Endothelial cell of umbilical vein (primary cell): ENCODE data around the gene OR52E5. TPM values are rescaled to one million over a fixed set of nuclear protein-coding genes. Genes with fewer than 3 reads are reported as not detected.

Source experiments
- BruUV-seq: library from RNA; stranded (reverse); fragments of 400-500 nt; replicated peaks from 2 replicates; lab custom pipeline; 2021; lab: Mats Ljungman, UMichigan
- CTCF ChIA-PET: fragments of 300-600, 350-600 bp; sonication (Branson Sonifier 250); formaldehyde crosslinking; loops from one replicate; lab custom pipeline; 2021; ENCODE audit warnings: antibody characterized with exemption, inconsistent platforms; lab: Charles Lee
- POLR2A ChIA-PET: fragments of 300-600, 350-600 bp; sonication (Branson Sonifier 250); formaldehyde crosslinking; loops from one replicate; lab custom pipeline; 2021; ENCODE audit warnings: antibody characterized with exemption, inconsistent platforms; lab: Charles Lee
- DNase-seq: peaks from one replicate; pipeline ENCODE4 v3.0.0-alpha.2; 2011; ENCODE audit warnings: low read depth, low spot score
- FAIRE-seq: peaks from 2 replicates; lab custom pipeline; 2011; peaks lifted over from hg19 to GRCh38; lab: Jason Lieb, UNC
- H2AFZ ChIP-seq: 2 replicates; pipeline ENCODE4 v1.6.0; 2012; ENCODE audit warnings: low read depth, low read length, control low read depth, inconsistent platforms
- H3K27ac ChIP-seq: 2 replicates; pipeline ENCODE4 v1.5.1; 2011; ENCODE audit warnings: low read depth, mild to moderate bottlenecking, control low read depth, low read length, moderate library complexity; ENCODE audit not compliant: insufficient read depth
- H3K27me3 ChIP-seq, 2 experiments: 2 replicates each; pipeline versions ENCODE4 v1.6.0 to v1.6.1; 2011; ENCODE audit warnings: low read length in 2 of 2, mixed read lengths in 1 of 2; ENCODE audit not compliant: control insufficient read depth in 2 of 2, insufficient read depth in 2 of 2
- H3K36me3 ChIP-seq, 2 experiments: 2 replicates in 1 of 2; 3 replicates in 1 of 2; pipeline ENCODE4 v1.5.1; 2011; ENCODE audit warnings: low read length in 2 of 2, mild to moderate bottlenecking in 1 of 2, moderate library complexity in 1 of 2; ENCODE audit not compliant: control insufficient read depth in 2 of 2, insufficient read depth in 2 of 2; ENCODE audit errors: extremely low read depth in 1 of 2
- H3K4me1 ChIP-seq: 3 replicates; pipeline ENCODE4 v1.5.1; 2011; ENCODE audit warnings: mild to moderate bottlenecking, low read length; ENCODE audit not compliant: control insufficient read depth, insufficient read depth; ENCODE audit errors: extremely low read depth
- H3K4me2 ChIP-seq: 2 replicates; pipeline ENCODE4 v1.6.1; 2011; ENCODE audit warnings: low read length, control low read depth, mixed read lengths; ENCODE audit not compliant: insufficient read depth
- H3K4me3 ChIP-seq, 3 experiments: fragments of 200-600 bp in 1 of 3; sonication (generic), shearing (Covaris generic) in 1 of 3; replicated peaks in 1 of 3; 2 replicates each; pipeline ENCODE4 v1.5.1; 2011 to 2016; ENCODE audit warnings: control low read depth in 3 of 3, low read length in 3 of 3, mild to moderate bottlenecking in 2 of 3, inconsistent platforms in 1 of 3, low read depth in 1 of 3, moderate library complexity in 1 of 3; ENCODE audit not compliant: insufficient read depth in 1 of 3
- H3K79me2 ChIP-seq: 2 replicates; pipeline ENCODE4 v1.6.0; 2012; ENCODE audit warnings: low read length, inconsistent platforms; ENCODE audit not compliant: control insufficient read depth, insufficient read depth
- H3K9ac ChIP-seq: replicated peaks from 2 replicates; pipeline ENCODE3; 2011; ENCODE audit warnings: low read length, control low read depth; ENCODE audit not compliant: insufficient read depth; ENCODE audit errors: extremely low read depth
- H3K9me1 ChIP-seq: replicated peaks from 3 replicates; pipeline ENCODE4 v1.6.0; 2011; ENCODE audit warnings: mild to moderate bottlenecking, low read length; ENCODE audit not compliant: control insufficient read depth, insufficient read depth; ENCODE audit errors: extremely low read depth
- H3K9me3 ChIP-seq: replicated peaks from 2 replicates; pipeline ENCODE4 v1.5.1; 2012; ENCODE audit warnings: low read length, inconsistent platforms; ENCODE audit not compliant: control insufficient read depth, insufficient read depth
- H4K20me1 ChIP-seq: replicated peaks from 2 replicates; pipeline ENCODE3; 2011; ENCODE audit warnings: mild to moderate bottlenecking, low read length; ENCODE audit not compliant: control insufficient read depth, insufficient read depth; ENCODE audit errors: extremely low read depth
- CTCF ChIP-seq, 2 donors: IDR thresholded peaks; 1 replicate in 1 of 2; 2 replicates in 1 of 2; pipeline ENCODE4 v1.5.1; 2011; ENCODE audit warnings: low read length in 2 of 2, mild to moderate bottlenecking in 2 of 2, moderate library complexity in 2 of 2, control low read depth in 1 of 2, inconsistent platforms in 1 of 2, low read depth in 1 of 2; ENCODE audit not compliant: insufficient read depth in 1 of 2; ENCODE audit errors: extremely low read depth in 1 of 2
- EZH2 ChIP-seq: IDR thresholded peaks from 2 replicates; pipeline ENCODE4 v1.6.1; 2012; ENCODE audit warnings: borderline replicate concordance, low read depth, mild to moderate bottlenecking, moderate library complexity, low read length, inconsistent platforms; ENCODE audit not compliant: severe bottlenecking
- FOS ChIP-seq: IDR thresholded peaks from 2 replicates; pipeline ENCODE4 v1.6.1; 2011; ENCODE audit warnings: mild to moderate bottlenecking, low read length, moderate library complexity, borderline replicate concordance; ENCODE audit not compliant: insufficient read depth
- GATA2 ChIP-seq: IDR thresholded peaks from 2 replicates; pipeline ENCODE4 v1.7.0; 2011; ENCODE audit warnings: low read depth, mild to moderate bottlenecking, moderate library complexity, mixed read lengths, low read length; ENCODE audit not compliant: insufficient read length, insufficient read depth
- JUN ChIP-seq: IDR thresholded peaks from 2 replicates; pipeline ENCODE4 v1.6.1; 2011; ENCODE audit warnings: borderline replicate concordance, low read depth; ENCODE audit not compliant: insufficient read length, insufficient read depth
- MAX ChIP-seq: IDR thresholded peaks from 2 replicates; pipeline ENCODE4 v1.6.1; 2011; ENCODE audit not compliant: insufficient read depth, insufficient read length
- MYC ChIP-seq: IDR thresholded peaks from one replicate; pipeline ENCODE4 v1.6.1; 2011; ENCODE audit warnings: mild to moderate bottlenecking, low read depth, low read length
- POLR2A ChIP-seq: IDR thresholded peaks from 2 replicates; pipeline ENCODE4 v1.6.1; 2012; ENCODE audit warnings: low read depth, mild to moderate bottlenecking, control low read depth, low read length
- POLR2AphosphoS5 ChIP-seq: IDR thresholded peaks from 2 replicates; pipeline ENCODE4 v1.6.1; 2012; ENCODE audit warnings: low read depth, mild to moderate bottlenecking, control low read depth, low read length, moderate library complexity; ENCODE audit not compliant: insufficient read depth
- dilution Hi-C: fragments of 300-500 bp; cut with MboI; formaldehyde crosslinking; loops from one replicate; pipeline ENCODE4 v1.15.0; 2019; ENCODE audit warnings: low sequenced_read_pairs; ENCODE audit not compliant: extremely low pct_ligation_motif_present
- intact Hi-C: fragments of 100-400 bp; cut with micrococcal nuclease; formaldehyde crosslinking; loops from one replicate; pipeline ENCODE4 v1.10.0; 2022
- polyA plus RNA-seq, 4 experiments: library from polyadenylated mRNA; depleted of rRNA in 3 of 4; stranded (reverse) in 3 of 4; unstranded in 1 of 4; fragments of >200 nt; gene quantifications; 2 replicates each; pipeline versions ENCODE4 v1.2.1 to v1.2.3, GENCODE V29; 2011 to 2012; ENCODE audit warnings: missing spikeins in 1 of 4
- total RNA-seq: library from RNA; stranded (reverse); gene quantifications from 2 replicates; pipeline ENCODE4 v1.2.3, GENCODE V29; 2021

Gene OR52E5
- total and polyA plus RNA-seq, 2 donors (not counting 3 experiments of a cell fraction or from before 2014, with no cell fraction given): not detected

- Histone ChIP-seq H3K9me3 (no peaks in the 10 kb centered on the region), H3K4me2 (no peak within 1 kb of the TSS), H2AFZ (no peak within 1 kb of the TSS), H3K27me3 (no peaks in the 10 kb centered on the region), H3K4me1 (no peaks in the 10 kb centered on the region), H4K20me1 (no peaks in the 10 kb centered on the region), H3K9me1 (no peaks in the 10 kb centered on the region), H3K36me3 (no peaks in the 10 kb centered on the region), H3K4me3 (no peak within 1 kb of the TSS), H3K79me2 (no peaks in the 10 kb centered on the region), H3K9ac (no peak within 1 kb of the TSS), H3K27ac (no peak within 1 kb of the TSS)
- FAIRE-seq (no peak), DNase-seq (no peak)
- TF ChIP-seq EZH2: no peak
- no peak for TF ChIP-seq POLR2AphosphoS5
- TF ChIP-seq GATA2: no peak
- intact Hi-C loops (no loop called here), dilution Hi-C loops (no loop called here)
- ChIA-PET CTCF (interaction anchor here (1.0 kb wide), 1 partner anchor 11 kb away, joined by 4 read pairs; no protein-coding TSS in a partner anchor), POLR2A (no interaction called here)
- no TSS peak for BruUV-seq
Measured at GRCh38 chr11:5880329-5880728, 12.7 kb upstream of the OR52E5 start, which contains the start of gene OR52E4. Gene OR52E4 (plus strand): TSS chr11:5880629. CDS start chr11:5884293, 3,664 bp downstream.

- POLR2A ChIA-PET: no interaction called here
- Histone ChIP-seq H3K4me3 (no peak overlapping the region), H3K9ac (no peak overlapping the region), H2AFZ (no peak overlapping the region), H3K4me1 (no peaks in the 10 kb centered on the region), H3K4me2 (no peak overlapping the region), H3K9me1 (no peaks in the 10 kb centered on the region), H3K9me3 (no peaks in the 10 kb centered on the region), H3K27ac (no peak overlapping the region), H3K79me2 (no peaks in the 10 kb centered on the region), H4K20me1 (no peaks in the 10 kb centered on the region), H3K27me3 (no peaks in the 10 kb centered on the region), H3K36me3 (no peaks in the 10 kb centered on the region)
- TF ChIP-seq CTCF (IDR thresholded peaks at IDR 0.05; ENCODE audit: extremely low read depth in 1 of 2, insufficient read depth in 1 of 2, low read depth in 1 of 2, low read length in 2 of 2): no peak
- TF ChIP-seq MAX: no peak
- TF ChIP-seq POLR2AphosphoS5: no peak
- TF ChIP-seq POLR2A: no peak
- TF ChIP-seq GATA2: no peak
- no peak for TF ChIP-seq EZH2
- no peak for TF ChIP-seq MYC
- TF ChIP-seq JUN: no peak
- no peak for TF ChIP-seq FOS
- no TSS peak for BruUV-seq
- intact Hi-C loops (no loop called here), dilution Hi-C loops (no loop called here)
- no peak for FAIRE-seq
- CTCF ChIA-PET: interaction anchor here (0.8 to 1.8 kb wide), 3 partner anchors 8 to 10 kb away, joined by 3 to 12 read pairs (median 3); no protein-coding TSS in a partner anchor
- DNase-seq: no peak
Measured at GRCh38 chr11:5881756-5882155, 11.3 kb upstream of the OR52E5 start.
